GM23338 (cell line): ENCODE results near the gene TIA1. TPM values are rescaled to one million over a fixed set of nuclear protein-coding genes. Genes with fewer than 3 reads are reported as not detected.
A peak's percentile ranks its signal among the peaks of the same experiment; 100 is the strongest.

ENCODE experiments used
- ATAC-seq: fragments of 200-7000 bp; cut with Tn5 transposase; 3 replicates; pipeline ENCODE4 v1.9.1; 2020
- DNase-seq: peaks from one replicate; pipeline ENCODE4 v3.0.0-alpha.2; 2015; ENCODE audit warnings: low spot score
- H2AFZ ChIP-seq: fragments of 200-600 bp; sonication (generic); 2 replicates; pipeline ENCODE4 v1.8.0; 2016; ENCODE audit warnings: antibody characterized with exemption, mild to moderate bottlenecking, moderate library complexity
- H3F3A ChIP-seq: fragments of 200-600 bp; sonication (generic); replicated peaks from 2 replicates; pipeline ENCODE4 v1.8.0; 2017; ENCODE audit warnings: antibody characterized with exemption, mixed run types, low read depth
- H3K27ac ChIP-seq: fragments of 200-600 bp; sonication (generic); 2 replicates; pipeline ENCODE4 v1.6.1; 2016; ENCODE audit warnings: low read depth
- H3K27me3 ChIP-seq: fragments of 200-600 bp; sonication (generic); 2 replicates; pipeline ENCODE4 v1.8.0; 2016; ENCODE audit warnings: mild to moderate bottlenecking, mixed run types, moderate library complexity; ENCODE audit not compliant: insufficient read depth
- H3K36me3 ChIP-seq: fragments of 200-600 bp; sonication (generic); 2 replicates; pipeline ENCODE4 v1.8.0; 2016; ENCODE audit warnings: mild to moderate bottlenecking; ENCODE audit not compliant: insufficient read depth
- H3K4me1 ChIP-seq: fragments of 200-600 bp; sonication (generic); 2 replicates; pipeline ENCODE4 v1.8.0; 2016; ENCODE audit warnings: mild to moderate bottlenecking, moderate library complexity; ENCODE audit not compliant: insufficient read depth
- H3K4me2 ChIP-seq: fragments of 200-600 bp; sonication (generic); 2 replicates; pipeline ENCODE4 v1.7.1; 2017; ENCODE audit warnings: mixed run types
- H3K4me3 ChIP-seq: fragments of 200-600 bp; sonication (generic); 2 replicates; pipeline ENCODE4 v1.6.1; 2016; ENCODE audit warnings: mixed run types
- H3K79me2 ChIP-seq: fragments of 200-600 bp; sonication (generic); replicated peaks from 2 replicates; pipeline ENCODE4 v1.8.0; 2017; ENCODE audit warnings: mild to moderate bottlenecking; ENCODE audit not compliant: insufficient read depth
- H3K9me2 ChIP-seq: fragments of 200-600 bp; sonication (generic); 2 replicates; pipeline ENCODE4 v1.8.0; 2017; ENCODE audit not compliant: insufficient read depth
- H4K20me1 ChIP-seq: fragments of 200-600 bp; sonication (generic); replicated peaks from 2 replicates; pipeline ENCODE4 v1.8.0; 2017; ENCODE audit warnings: mild to moderate bottlenecking; ENCODE audit not compliant: insufficient read depth
- H3K27ac Mint-ChIP-seq: 2 replicates; pipeline ENCODE4 v1.8.0; 2020; ENCODE audit warnings: inconsistent platforms, mild to moderate bottlenecking, moderate library complexity, mixed read lengths
- H3K27me3 Mint-ChIP-seq: 3 replicates; pipeline ENCODE4 v1.8.0; 2022; ENCODE audit warnings: low read depth, mild to moderate bottlenecking, moderate library complexity, mixed read lengths, inconsistent platforms; ENCODE audit not compliant: insufficient read depth, poor library complexity
- H3K36me3 Mint-ChIP-seq: 3 replicates; pipeline ENCODE4 v1.8.0; 2021; ENCODE audit warnings: low read depth, mild to moderate bottlenecking, inconsistent platforms, moderate library complexity, mixed read lengths
- H3K4me1 Mint-ChIP-seq: 3 replicates; pipeline ENCODE4 v1.8.0; 2020; ENCODE audit warnings: mild to moderate bottlenecking, inconsistent platforms, mixed read lengths
- H3K4me3 Mint-ChIP-seq: 3 replicates; pipeline ENCODE4 v1.8.0; 2021; ENCODE audit warnings: moderate library complexity, mild to moderate bottlenecking, inconsistent platforms, mixed read lengths
- H3K9me3 Mint-ChIP-seq: 3 replicates; pipeline ENCODE4 v1.8.0; 2020; ENCODE audit warnings: moderate library complexity, mild to moderate bottlenecking, inconsistent platforms, mixed read lengths
- CREB1 ChIP-seq: fragments of 250-450 bp; sonication (Bioruptor Pico); IDR thresholded peaks from 2 replicates; pipeline ENCODE4 v1.5.0; 2020; ENCODE audit warnings: low read depth, mild to moderate bottlenecking, moderate library complexity
- CTCF ChIP-seq, 2 experiments: fragments of 200-600 bp in 1 of 2; sonication (generic) in 1 of 2; conservative IDR thresholded peaks; 2 replicates each; pipeline versions ENCODE4 v1.5.1 to v1.6.1; 2016 to 2017; ENCODE audit warnings: antibody characterized with exemption in 2 of 2, low read depth in 2 of 2, mild to moderate bottlenecking in 2 of 2, moderate library complexity in 1 of 2
- ETS1 ChIP-seq: IDR thresholded peaks from 2 replicates; pipeline ENCODE4 v1.6.1; 2016; ENCODE audit warnings: antibody characterized with exemption
- EZH2 ChIP-seq: fragments of 200-600 bp; sonication (generic); IDR thresholded peaks from one replicate; pipeline ENCODE4 v1.8.0; 2017; ENCODE audit warnings: antibody characterized with exemption, mild to moderate bottlenecking, low read depth; ENCODE audit not compliant: unreplicated experiment
- EZH2phosphoT487 ChIP-seq: fragments of 200-600 bp; sonication (generic); IDR thresholded peaks from one replicate; pipeline ENCODE4 v1.8.1; 2018; ENCODE audit warnings: antibody characterized with exemption; ENCODE audit not compliant: unreplicated experiment
- POLR2AphosphoS5 ChIP-seq: IDR thresholded peaks from 2 replicates; pipeline ENCODE4 v1.6.1; 2016; ENCODE audit warnings: antibody characterized with exemption, low read depth
- REST ChIP-seq: IDR thresholded peaks from one replicate; pipeline ENCODE4 v1.6.1; 2018; ENCODE audit warnings: antibody characterized with exemption; ENCODE audit not compliant: unreplicated experiment
- ZNF114 ChIP-seq: fragments of 250-450 bp; sonication (Bioruptor Pico); IDR thresholded peaks from 2 replicates; pipeline ENCODE4 v1.5.0; 2020; ENCODE audit warnings: mild to moderate bottlenecking, moderate library complexity
- ZNF331 ChIP-seq: fragments of 250-450 bp; sonication (Bioruptor Pico); IDR thresholded peaks from 2 replicates; pipeline ENCODE4 v1.5.0; 2020; ENCODE audit warnings: low read depth, mild to moderate bottlenecking, moderate library complexity
- ZNF462 ChIP-seq: fragments of 250-450 bp; sonication (Bioruptor Pico); IDR thresholded peaks from 2 replicates; pipeline ENCODE4 v1.5.0; 2020; ENCODE audit warnings: mild to moderate bottlenecking, moderate library complexity
- polyA plus RNA-seq: library from polyadenylated mRNA; unstranded; fragments of >200 nt; fragmentation: Nextera tagmentation; extraction: Ambion mirVana; gene quantifications from 2 replicates; pipeline ENCODE4 v1.2.1, GENCODE V29; 2016
- total RNA-seq: library from RNA; depleted of rRNA; stranded (reverse); fragments of >200 nt; shearing (Covaris generic); gene quantifications from 2 replicates; pipeline ENCODE4 v1.2.3, GENCODE V29; 2014

The TIA1 gene
- total and polyA plus RNA-seq, 2 experiments from 2014 or later = 130 to 179 TPM

GRCh38 chr2:70243806-70244584, 4.4 kb downstream of the TIA1 start:
- no peaks in the 10 kb centered on the region for H3K27me3 ChIP-seq
- DNase-seq (no peak), ATAC-seq (no peak)
- H3K4me1 ChIP-seq = peaks cover 41% of the 10 kb centered on the region
- Mint-ChIP-seq H3K4me3 (peak overlapping the region; percentile 37; the same call in 2 of the 3 replicates), H3K27me3 (peaks cover 17% of the 10 kb centered on the region), H3K36me3 (peaks cover 62% of the 10 kb centered on the region), H3K4me1 (peaks cover 34% of the 10 kb centered on the region), H3K9me3 (peaks cover 12% of the 10 kb centered on the region), H3K27ac (peak overlapping the region; percentile 51; the same call in 1 of the 2 replicates)
- H4K20me1 ChIP-seq = peaks cover 53% of the 10 kb centered on the region
- no peak overlapping the region for H2AFZ ChIP-seq
- TF ChIP-seq REST (no peak), ZNF114 (CRISPR knock-in tag) (no peak), ETS1 (no peak), EZH2phosphoT487 (no peak), CREB1 (CRISPR knock-in tag) (no peak), CTCF (conservative IDR thresholded peaks at IDR 0.05; ENCODE audit: low read depth in 2 of 2) (no peak), ZNF462 (no peak), POLR2AphosphoS5 (no peak), ZNF331 (CRISPR knock-in tag) (no peak), EZH2 (no peak)
- H3K79me2 ChIP-seq = peaks cover 93% of the 10 kb centered on the region
- H3K27ac ChIP-seq = no peak overlapping the region; the same call in 1 of the 2 replicates
- 0 out of 2 replicates have a peak overlapping the region, but pooled peaks have one; percentile 12 for H3K4me3 ChIP-seq
- H3F3A ChIP-seq = no peaks in the 10 kb centered on the region; the same call in none of the 2 replicates
- H3K4me2 ChIP-seq = peak overlapping the region; percentile 41
- peaks cover 8% of the 10 kb centered on the region; the same call in 1 of the 2 replicates for H3K36me3 ChIP-seq
- H3K9me2 ChIP-seq = no peaks in the 10 kb centered on the region
